ENCODE data around the gene HDAC10.

DNA sequence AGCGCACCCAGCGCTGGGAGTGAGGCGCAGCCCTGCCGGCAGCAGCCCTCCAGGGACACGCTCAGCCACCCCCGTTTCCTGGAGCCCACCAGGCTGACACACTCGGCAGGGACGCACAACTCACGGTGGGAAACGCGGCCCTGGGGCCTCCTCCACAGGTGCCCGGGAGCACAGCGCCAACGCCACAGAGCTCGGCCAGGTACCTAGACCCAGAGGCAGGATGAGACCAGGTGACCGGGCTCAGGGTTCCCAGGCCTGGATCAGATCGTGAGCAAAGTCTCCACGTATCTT, 24.2 kb downstream of the HDAC10 start:
- TF ChIP-seq POLR2AphosphoS5 (IDR thresholded peaks at IDR 0.05; ENCODE audit: borderline replicate concordance, low read depth, low read length) (no peak), EZH2 (IDR thresholded peaks at IDR 0.05) (no peak)
